GM21619 (cell line): ENCODE data around the gene LGALS9B.
"Not testable (repeated sequence)": the region's sequence is repeated elsewhere in the genome, so short reads cannot be mapped to it uniquely, and the experiment has no call there.

Source experiments
- ATAC-seq: cut with Tn5 transposase; IDR thresholded peaks from one replicate; pipeline ENCODE4 v1.9.1; 2021; ENCODE audit not compliant: unreplicated experiment

The LGALS9B gene

DNA sequence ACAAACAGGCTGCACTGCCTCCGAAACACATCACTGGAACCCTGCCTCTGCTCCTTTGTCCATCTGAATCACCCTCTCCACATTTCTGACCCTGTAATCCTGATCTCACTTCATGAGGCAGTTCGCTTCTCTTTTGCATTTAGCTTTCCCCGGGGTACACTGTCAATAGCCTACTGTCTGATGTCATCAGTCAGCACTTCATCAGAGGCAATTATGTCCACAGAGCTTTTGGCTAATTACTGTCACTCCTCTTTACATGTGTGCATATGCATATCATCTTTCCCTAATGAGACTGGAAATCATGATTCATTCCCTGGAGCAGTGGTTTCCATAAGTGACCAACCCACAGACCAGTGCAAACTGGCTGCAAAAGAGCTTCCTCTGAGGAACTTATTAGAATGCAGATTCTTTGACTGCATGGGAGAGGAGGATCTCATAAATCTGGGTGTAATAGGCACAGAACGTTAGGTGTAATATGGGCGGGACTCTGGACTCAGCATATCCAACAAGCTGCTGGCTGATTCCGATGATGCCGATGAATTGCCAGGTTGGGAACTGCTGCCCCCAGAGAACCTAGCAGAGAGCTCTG, 49.8 kb downstream of the LGALS9B start:
- not testable (repeated sequence) for ATAC-seq

DNA sequence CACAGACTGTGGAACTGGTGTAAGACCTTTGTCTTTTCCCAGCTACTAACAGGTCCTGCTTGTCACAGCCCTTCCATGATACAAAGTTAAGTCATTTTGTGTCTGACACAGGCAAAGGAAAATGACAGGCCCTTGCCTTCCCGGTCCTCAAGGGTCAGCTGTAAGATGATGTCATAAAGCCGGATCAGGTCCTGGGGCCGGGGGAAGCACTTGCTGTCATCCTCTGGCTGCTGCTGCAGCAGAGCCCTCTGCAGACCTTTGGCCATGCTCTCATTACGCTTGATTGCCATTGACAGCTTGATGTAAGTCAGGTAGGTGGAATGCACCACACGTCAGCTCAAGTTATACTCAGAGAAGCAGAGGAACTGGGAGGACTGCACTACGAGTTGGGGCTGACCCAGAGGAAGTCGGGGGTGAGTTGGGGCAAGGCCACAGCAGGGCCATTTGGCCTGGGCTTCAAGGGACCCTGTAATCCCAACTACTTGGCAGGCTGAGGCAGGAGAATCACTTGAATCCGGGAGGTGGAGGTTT, 50.9 kb downstream of the LGALS9B start:
- ATAC-seq: not testable (repeated sequence)

DNA sequence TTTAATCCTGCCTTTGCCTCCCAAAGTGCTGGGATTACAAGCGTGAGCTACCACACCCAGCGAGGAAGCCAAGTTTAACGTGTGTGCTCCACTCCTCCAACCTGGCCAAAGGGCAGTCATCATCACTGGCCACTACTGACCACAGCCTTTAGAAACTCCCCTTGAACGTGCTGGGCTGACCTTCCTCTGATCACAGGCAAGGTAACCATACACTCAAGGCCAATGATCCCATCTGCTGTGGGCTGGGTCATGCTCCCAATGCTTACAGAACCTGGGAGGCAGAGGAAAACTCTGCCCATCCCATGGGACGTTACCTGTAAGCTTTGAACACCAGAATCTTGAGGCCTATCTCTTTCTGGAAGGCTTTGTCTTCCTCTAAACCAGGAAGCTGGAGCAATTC, 51.9 kb downstream of the LGALS9B start:
- ATAC-seq: not testable (repeated sequence)

DNA sequence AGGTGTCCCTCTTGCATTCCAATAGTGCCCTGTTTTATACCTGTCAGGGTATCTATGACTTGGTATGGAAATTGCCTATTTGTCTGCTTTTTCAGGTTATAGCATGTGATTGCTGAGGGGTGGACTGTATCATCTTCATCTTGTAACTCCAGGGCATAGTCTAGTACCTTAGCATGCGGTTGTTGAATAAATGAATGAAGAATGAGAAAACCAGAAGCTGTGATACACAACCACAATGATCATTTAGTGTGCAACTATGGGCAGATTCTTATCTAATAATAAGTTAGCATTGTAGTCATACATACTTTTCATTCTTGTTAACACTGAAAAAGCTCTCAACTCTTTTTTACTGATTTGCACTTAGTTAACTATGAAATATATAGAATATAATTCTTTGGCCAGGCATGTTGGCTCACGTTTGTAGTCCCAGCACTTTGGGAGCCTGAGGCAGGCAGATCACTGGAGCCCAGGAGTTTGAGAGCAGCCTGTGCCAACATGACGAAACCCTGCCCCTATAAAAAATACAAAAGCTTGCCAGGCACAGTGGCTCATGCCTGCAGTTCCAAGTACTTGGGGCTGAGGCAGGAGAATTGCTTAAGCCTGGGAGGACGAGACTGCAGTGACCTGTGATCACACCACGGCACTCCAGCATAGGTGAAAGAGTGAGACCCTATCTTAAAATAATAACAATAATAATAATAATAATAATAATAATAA, 65.9 kb downstream of the LGALS9B start:
- not testable (repeated sequence) for ATAC-seq

DNA sequence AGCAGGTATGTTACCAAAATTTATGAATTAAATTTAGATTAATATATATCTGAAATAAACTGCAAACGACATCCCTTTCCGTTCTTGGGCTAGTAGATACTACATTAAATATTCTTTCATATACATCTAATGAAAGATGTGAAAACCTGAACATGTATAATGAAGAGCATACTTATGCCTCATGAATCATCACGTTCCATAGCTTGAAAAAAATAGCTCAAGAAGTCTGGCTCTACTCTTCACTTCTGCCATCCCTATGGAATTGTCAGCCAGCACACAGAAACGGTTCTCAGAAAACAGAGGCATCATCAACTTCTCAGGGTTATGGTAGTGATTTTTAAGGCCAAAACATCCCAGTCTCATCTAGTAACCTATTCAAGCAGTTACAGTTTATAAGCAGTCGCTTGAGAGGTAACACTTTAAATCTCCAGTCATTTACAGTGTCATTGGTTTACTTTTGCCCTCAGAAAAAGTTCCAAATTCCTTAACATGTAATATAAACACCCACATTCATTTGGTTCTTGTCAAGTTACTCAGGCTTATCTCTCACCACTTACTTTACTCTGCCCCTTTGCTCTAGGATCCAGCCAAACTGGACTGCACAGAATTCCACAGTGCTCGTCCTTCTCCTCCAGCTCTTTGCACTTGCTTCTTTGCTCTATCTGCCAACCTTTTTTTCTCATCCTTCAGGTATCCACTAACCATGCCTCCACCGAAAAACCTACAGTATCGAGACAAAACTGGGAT, 66.6 kb downstream of the LGALS9B start:
- not testable (repeated sequence) for ATAC-seq
